SK-N-SH treated with all-trans-retinoic acid at 6 μM for 48 hours (cell line): ENCODE measurements around the gene RRP12.

Experiments
- ARNTL ChIP-seq: fragments of 450-650 bp; formaldehyde crosslinking; IDR thresholded peaks from 2 replicates; pipeline ENCODE4 v1.5.0; 2020; ENCODE audit warnings: low read depth, mild to moderate bottlenecking, moderate library complexity, borderline replicate concordance
- BACH2 ChIP-seq: fragments of 250-450 bp; sonication (Bioruptor Pico); IDR thresholded peaks from 2 replicates; pipeline ENCODE4 v1.9.0; 2021; ENCODE audit warnings: mild to moderate bottlenecking, borderline replicate concordance
- CSDC2 ChIP-seq: fragments of 250-450 bp; sonication (Bioruptor Pico); IDR thresholded peaks from 2 replicates; pipeline ENCODE4 v1.5.0; 2020; ENCODE audit warnings: mild to moderate bottlenecking, moderate library complexity
- ESRRG ChIP-seq: fragments of 250-450 bp; sonication (Bioruptor Pico); IDR thresholded peaks from 2 replicates; pipeline ENCODE4 v1.6.1; 2021; ENCODE audit warnings: mild to moderate bottlenecking
- GLIS3 ChIP-seq: fragments of 250-450 bp; sonication (Bioruptor Pico); IDR thresholded peaks from 2 replicates; pipeline ENCODE4 v1.5.0; 2020; ENCODE audit warnings: mild to moderate bottlenecking, moderate library complexity
- ISL1 ChIP-seq: fragments of 250-450 bp; sonication (Bioruptor Pico); IDR thresholded peaks from 2 replicates; pipeline ENCODE4 v2.1.2; 2022; ENCODE audit warnings: mild to moderate bottlenecking, moderate library complexity
- OSR1 ChIP-seq: fragments of 250-450 bp; sonication (Bioruptor Pico); IDR thresholded peaks from 2 replicates; pipeline ENCODE4 v1.8.0; 2022; ENCODE audit warnings: moderate library complexity, mild to moderate bottlenecking, inconsistent platforms
- TOX ChIP-seq: fragments of 250-450 bp; sonication (Bioruptor Pico); IDR thresholded peaks from 2 replicates; pipeline ENCODE4 v1.8.0; 2021; ENCODE audit warnings: mild to moderate bottlenecking, moderate library complexity, borderline replicate concordance
- ZC3H10 ChIP-seq: fragments of 250-450 bp; sonication (Bioruptor Pico); IDR thresholded peaks from 2 replicates; pipeline ENCODE4 v1.5.1; 2021; ENCODE audit warnings: mild to moderate bottlenecking, moderate library complexity
- ZFP30 ChIP-seq: fragments of 450-650 bp; formaldehyde crosslinking; IDR thresholded peaks from 2 replicates; pipeline ENCODE4 v1.5.0; 2022; ENCODE audit warnings: mild to moderate bottlenecking, moderate library complexity
- TF ChIP-seq, protein P1 (sequence below): fragments of 250-450 bp; sonication (Bioruptor Pico); IDR thresholded peaks from 2 replicates; pipeline ENCODE4 v1.8.0; 2020; ENCODE audit warnings: mild to moderate bottlenecking, moderate library complexity, borderline replicate concordance
- TF ChIP-seq, protein P2 (sequence below): fragments of 250-450 bp; sonication (Bioruptor Pico); IDR thresholded peaks from 2 replicates; pipeline ENCODE4 v1.8.0; 2021; ENCODE audit warnings: low read depth, mild to moderate bottlenecking, moderate library complexity, borderline replicate concordance

DNA sequence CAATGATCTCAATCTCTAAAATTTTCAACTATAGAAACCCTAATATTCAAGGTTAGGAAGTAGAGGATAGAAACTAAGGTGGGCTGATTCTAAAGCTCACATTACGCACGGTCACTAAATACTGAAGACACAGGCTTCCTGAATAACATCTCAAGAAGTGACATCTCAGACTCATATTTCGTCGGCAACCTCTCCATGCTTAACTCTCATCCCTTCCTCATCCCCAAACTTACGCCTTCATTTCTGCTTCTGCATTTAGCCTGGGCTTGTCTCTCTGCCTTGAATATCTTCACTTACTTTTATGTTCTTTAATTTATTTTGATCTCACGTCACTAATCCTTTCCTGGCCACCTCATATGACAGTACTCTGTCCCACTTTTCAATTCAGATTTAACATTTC is 34.1 kb upstream of the RRP12 start:
- TF ChIP-seq, protein P1, sequence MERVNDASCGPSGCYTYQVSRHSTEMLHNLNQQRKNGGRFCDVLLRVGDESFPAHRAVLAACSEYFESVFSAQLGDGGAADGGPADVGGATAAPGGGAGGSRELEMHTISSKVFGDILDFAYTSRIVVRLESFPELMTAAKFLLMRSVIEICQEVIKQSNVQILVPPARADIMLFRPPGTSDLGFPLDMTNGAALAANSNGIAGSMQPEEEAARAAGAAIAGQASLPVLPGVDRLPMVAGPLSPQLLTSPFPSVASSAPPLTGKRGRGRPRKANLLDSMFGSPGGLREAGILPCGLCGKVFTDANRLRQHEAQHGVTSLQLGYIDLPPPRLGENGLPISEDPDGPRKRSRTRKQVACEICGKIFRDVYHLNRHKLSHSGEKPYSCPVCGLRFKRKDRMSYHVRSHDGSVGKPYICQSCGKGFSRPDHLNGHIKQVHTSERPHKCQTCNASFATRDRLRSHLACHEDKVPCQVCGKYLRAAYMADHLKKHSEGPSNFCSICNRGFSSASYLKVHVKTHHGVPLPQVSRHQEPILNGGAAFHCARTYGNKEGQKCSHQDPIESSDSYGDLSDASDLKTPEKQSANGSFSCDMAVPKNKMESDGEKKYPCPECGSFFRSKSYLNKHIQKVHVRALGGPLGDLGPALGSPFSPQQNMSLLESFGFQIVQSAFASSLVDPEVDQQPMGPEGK (CRISPR knock-in tag) = no peak
- TF ChIP-seq BACH2 (no peak), GLIS3 (CRISPR knock-in tag) (no peak), CSDC2 (no peak), ZC3H10 (CRISPR knock-in tag) (no peak), ZFP30 (no peak), ARNTL (no peak), OSR1 (CRISPR knock-in tag) (no peak), TOX (no peak), ISL1 (CRISPR knock-in tag) (no peak), ESRRG (no peak)
- TF ChIP-seq, protein P2, sequence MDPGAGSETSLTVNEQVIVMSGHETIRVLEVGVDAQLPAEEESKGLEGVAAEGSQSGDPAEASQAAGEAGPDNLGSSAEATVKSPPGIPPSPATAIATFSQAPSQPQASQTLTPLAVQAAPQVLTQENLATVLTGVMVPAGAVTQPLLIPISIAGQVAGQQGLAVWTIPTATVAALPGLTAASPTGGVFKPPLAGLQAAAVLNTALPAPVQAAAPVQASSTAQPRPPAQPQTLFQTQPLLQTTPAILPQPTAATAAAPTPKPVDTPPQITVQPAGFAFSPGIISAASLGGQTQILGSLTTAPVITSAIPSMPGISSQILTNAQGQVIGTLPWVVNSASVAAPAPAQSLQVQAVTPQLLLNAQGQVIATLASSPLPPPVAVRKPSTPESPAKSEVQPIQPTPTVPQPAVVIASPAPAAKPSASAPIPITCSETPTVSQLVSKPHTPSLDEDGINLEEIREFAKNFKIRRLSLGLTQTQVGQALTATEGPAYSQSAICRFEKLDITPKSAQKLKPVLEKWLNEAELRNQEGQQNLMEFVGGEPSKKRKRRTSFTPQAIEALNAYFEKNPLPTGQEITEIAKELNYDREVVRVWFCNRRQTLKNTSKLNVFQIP (CRISPR knock-in tag) = no peak
